GM23338 (cell line): ENCODE results near the gene MZB1. TPM values are rescaled to one million over a fixed set of nuclear protein-coding genes. Genes with fewer than 3 reads are reported as not detected.

Source experiments
- ATAC-seq: fragments of 200-7000 bp; cut with Tn5 transposase; 3 replicates; pipeline ENCODE4 v1.9.1; 2020
- DNase-seq: peaks from one replicate; pipeline ENCODE4 v3.0.0-alpha.2; 2015; ENCODE audit warnings: low spot score
- H2AFZ ChIP-seq: fragments of 200-600 bp; sonication (generic); 2 replicates; pipeline ENCODE4 v1.8.0; 2016; ENCODE audit warnings: antibody characterized with exemption, mild to moderate bottlenecking, moderate library complexity
- H3F3A ChIP-seq: fragments of 200-600 bp; sonication (generic); replicated peaks from 2 replicates; pipeline ENCODE4 v1.8.0; 2017; ENCODE audit warnings: antibody characterized with exemption, mixed run types, low read depth
- H3K27ac ChIP-seq: fragments of 200-600 bp; sonication (generic); 2 replicates; pipeline ENCODE4 v1.6.1; 2016; ENCODE audit warnings: low read depth
- H3K27me3 ChIP-seq: fragments of 200-600 bp; sonication (generic); 2 replicates; pipeline ENCODE4 v1.8.0; 2016; ENCODE audit warnings: mild to moderate bottlenecking, mixed run types, moderate library complexity; ENCODE audit not compliant: insufficient read depth
- H3K36me3 ChIP-seq: fragments of 200-600 bp; sonication (generic); 2 replicates; pipeline ENCODE4 v1.8.0; 2016; ENCODE audit warnings: mild to moderate bottlenecking; ENCODE audit not compliant: insufficient read depth
- H3K4me1 ChIP-seq: fragments of 200-600 bp; sonication (generic); 2 replicates; pipeline ENCODE4 v1.8.0; 2016; ENCODE audit warnings: mild to moderate bottlenecking, moderate library complexity; ENCODE audit not compliant: insufficient read depth
- H3K4me2 ChIP-seq: fragments of 200-600 bp; sonication (generic); 2 replicates; pipeline ENCODE4 v1.7.1; 2017; ENCODE audit warnings: mixed run types
- H3K4me3 ChIP-seq: fragments of 200-600 bp; sonication (generic); 2 replicates; pipeline ENCODE4 v1.6.1; 2016; ENCODE audit warnings: mixed run types
- H3K79me2 ChIP-seq: fragments of 200-600 bp; sonication (generic); replicated peaks from 2 replicates; pipeline ENCODE4 v1.8.0; 2017; ENCODE audit warnings: mild to moderate bottlenecking; ENCODE audit not compliant: insufficient read depth
- H3K9me2 ChIP-seq: fragments of 200-600 bp; sonication (generic); 2 replicates; pipeline ENCODE4 v1.8.0; 2017; ENCODE audit not compliant: insufficient read depth
- H4K20me1 ChIP-seq: fragments of 200-600 bp; sonication (generic); replicated peaks from 2 replicates; pipeline ENCODE4 v1.8.0; 2017; ENCODE audit warnings: mild to moderate bottlenecking; ENCODE audit not compliant: insufficient read depth
- H3K27ac Mint-ChIP-seq: 2 replicates; pipeline ENCODE4 v1.8.0; 2020; ENCODE audit warnings: inconsistent platforms, mild to moderate bottlenecking, moderate library complexity, mixed read lengths
- H3K27me3 Mint-ChIP-seq: 3 replicates; pipeline ENCODE4 v1.8.0; 2022; ENCODE audit warnings: low read depth, mild to moderate bottlenecking, moderate library complexity, mixed read lengths, inconsistent platforms; ENCODE audit not compliant: insufficient read depth, poor library complexity
- H3K36me3 Mint-ChIP-seq: 3 replicates; pipeline ENCODE4 v1.8.0; 2021; ENCODE audit warnings: low read depth, mild to moderate bottlenecking, inconsistent platforms, moderate library complexity, mixed read lengths
- H3K4me1 Mint-ChIP-seq: 3 replicates; pipeline ENCODE4 v1.8.0; 2020; ENCODE audit warnings: mild to moderate bottlenecking, inconsistent platforms, mixed read lengths
- H3K4me3 Mint-ChIP-seq: 3 replicates; pipeline ENCODE4 v1.8.0; 2021; ENCODE audit warnings: moderate library complexity, mild to moderate bottlenecking, inconsistent platforms, mixed read lengths
- H3K9me3 Mint-ChIP-seq: 3 replicates; pipeline ENCODE4 v1.8.0; 2020; ENCODE audit warnings: moderate library complexity, mild to moderate bottlenecking, inconsistent platforms, mixed read lengths
- CREB1 ChIP-seq: fragments of 250-450 bp; sonication (Bioruptor Pico); IDR thresholded peaks from 2 replicates; pipeline ENCODE4 v1.5.0; 2020; ENCODE audit warnings: low read depth, mild to moderate bottlenecking, moderate library complexity
- CTCF ChIP-seq, 2 experiments: fragments of 200-600 bp in 1 of 2; sonication (generic) in 1 of 2; conservative IDR thresholded peaks; 2 replicates each; pipeline versions ENCODE4 v1.5.1 to v1.6.1; 2016 to 2017; ENCODE audit warnings: antibody characterized with exemption in 2 of 2, low read depth in 2 of 2, mild to moderate bottlenecking in 2 of 2, moderate library complexity in 1 of 2
- EZH2 ChIP-seq: fragments of 200-600 bp; sonication (generic); IDR thresholded peaks from one replicate; pipeline ENCODE4 v1.8.0; 2017; ENCODE audit warnings: antibody characterized with exemption, mild to moderate bottlenecking, low read depth; ENCODE audit not compliant: unreplicated experiment
- EZH2phosphoT487 ChIP-seq: fragments of 200-600 bp; sonication (generic); IDR thresholded peaks from one replicate; pipeline ENCODE4 v1.8.1; 2018; ENCODE audit warnings: antibody characterized with exemption; ENCODE audit not compliant: unreplicated experiment
- JUNB ChIP-seq: IDR thresholded peaks from one replicate; pipeline ENCODE4 v1.6.1; 2016; ENCODE audit warnings: antibody characterized with exemption; ENCODE audit not compliant: unreplicated experiment
- NANOG ChIP-seq: IDR thresholded peaks from 2 replicates; pipeline ENCODE4 v1.6.1; 2016; ENCODE audit warnings: antibody characterized with exemption, borderline replicate concordance
- POLR2AphosphoS5 ChIP-seq: IDR thresholded peaks from 2 replicates; pipeline ENCODE4 v1.6.1; 2016; ENCODE audit warnings: antibody characterized with exemption, low read depth
- REST ChIP-seq: IDR thresholded peaks from one replicate; pipeline ENCODE4 v1.6.1; 2018; ENCODE audit warnings: antibody characterized with exemption; ENCODE audit not compliant: unreplicated experiment
- STAT1 ChIP-seq: IDR thresholded peaks from one replicate; pipeline ENCODE4 v1.6.1; 2016; ENCODE audit warnings: antibody characterized with exemption; ENCODE audit not compliant: unreplicated experiment
- ZNF114 ChIP-seq: fragments of 250-450 bp; sonication (Bioruptor Pico); IDR thresholded peaks from 2 replicates; pipeline ENCODE4 v1.5.0; 2020; ENCODE audit warnings: mild to moderate bottlenecking, moderate library complexity
- ZNF331 ChIP-seq: fragments of 250-450 bp; sonication (Bioruptor Pico); IDR thresholded peaks from 2 replicates; pipeline ENCODE4 v1.5.0; 2020; ENCODE audit warnings: low read depth, mild to moderate bottlenecking, moderate library complexity
- ZNF462 ChIP-seq: fragments of 250-450 bp; sonication (Bioruptor Pico); IDR thresholded peaks from 2 replicates; pipeline ENCODE4 v1.5.0; 2020; ENCODE audit warnings: mild to moderate bottlenecking, moderate library complexity
- polyA plus RNA-seq: library from polyadenylated mRNA; unstranded; fragments of >200 nt; fragmentation: Nextera tagmentation; extraction: Ambion mirVana; gene quantifications from 2 replicates; pipeline ENCODE4 v1.2.1, GENCODE V29; 2016
- total RNA-seq: library from RNA; depleted of rRNA; stranded (reverse); fragments of >200 nt; shearing (Covaris generic); gene quantifications from 2 replicates; pipeline ENCODE4 v1.2.3, GENCODE V29; 2014
- TF ChIP-seq, protein P1 (sequence below): IDR thresholded peaks from 2 replicates; pipeline ENCODE4 v1.6.1; 2016; ENCODE audit warnings: antibody characterized with exemption

MZB1 gene
- total and polyA plus RNA-seq, 2 experiments from 2014 or later, result 0.52 to 1.6 TPM

DNA sequence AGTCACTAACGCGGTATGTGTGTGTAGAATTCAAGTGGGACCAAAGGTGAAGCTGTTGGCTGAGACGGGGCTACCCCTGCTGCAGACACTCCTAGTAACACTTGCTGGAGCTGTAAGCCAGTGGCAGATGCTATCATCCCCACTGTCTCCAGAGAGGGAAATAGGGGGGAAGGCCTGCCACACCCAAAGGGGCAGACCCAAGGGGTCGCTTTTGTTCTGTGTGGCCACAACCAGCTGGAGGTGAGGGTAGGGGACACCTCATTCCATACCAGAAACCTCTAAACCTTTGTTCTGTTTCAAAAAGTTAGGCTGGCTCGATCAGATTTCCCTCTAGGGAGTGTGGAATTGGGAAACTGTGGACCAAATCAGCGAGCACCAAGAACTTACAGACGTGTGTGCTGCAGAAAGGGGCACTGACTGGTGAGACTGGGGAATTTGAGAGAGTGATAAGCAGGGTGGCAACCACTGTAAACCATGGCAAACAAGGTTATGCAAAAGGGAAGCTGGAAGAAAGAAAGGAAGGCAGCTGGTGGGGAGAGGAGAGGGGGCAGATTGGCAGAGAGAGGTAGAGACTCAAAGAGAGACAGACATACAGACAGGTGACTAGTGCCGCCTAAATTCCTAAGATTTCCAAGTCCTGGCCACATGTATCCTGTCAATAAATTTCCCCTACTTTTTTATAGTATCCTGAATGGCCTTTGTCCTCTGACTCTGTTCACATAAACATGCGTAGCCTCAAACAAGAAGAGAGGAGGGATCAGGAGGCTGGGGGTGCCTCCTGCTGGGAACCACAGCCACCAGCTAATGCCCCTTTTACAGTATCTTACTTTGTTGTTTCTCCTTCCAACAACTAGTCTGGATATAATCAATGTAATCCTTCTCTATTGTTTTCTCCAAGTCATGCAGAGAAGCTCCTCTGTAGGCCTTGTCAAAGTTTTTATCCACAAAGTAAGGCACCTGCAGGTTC is 29.8 kb upstream of the MZB1 start:
- ATAC-seq, result peak; percentile 39
- H3K36me3 ChIP-seq, result peaks cover 4% of the 10 kb centered on the region; the same call in 1 of the 2 replicates
- no peaks in the 10 kb centered on the region for H3K9me2 ChIP-seq
- peaks cover 3% of the 10 kb centered on the region; the same call in 1 of the 2 replicates for H3F3A ChIP-seq
- no peak overlapping the region for H2AFZ ChIP-seq
- Mint-ChIP-seq H3K27ac (no peak overlapping the region), H3K36me3 (peaks cover 32% of the 10 kb centered on the region; the same call in 2 of the 3 replicates), H3K4me3 (no peak overlapping the region), H3K4me1 (peaks cover 15% of the 10 kb centered on the region), H3K27me3 (peaks cover 2% of the 10 kb centered on the region), H3K9me3 (no peaks in the 10 kb centered on the region)
- no peaks in the 10 kb centered on the region for H3K79me2 ChIP-seq
- H3K27ac ChIP-seq, result no peak overlapping the region
- no peaks in the 10 kb centered on the region for H3K27me3 ChIP-seq
- H3K4me2 ChIP-seq, result no peak overlapping the region
- DNase-seq, result no peak
- TF ChIP-seq EZH2, result no peak
- TF ChIP-seq STAT1, result no peak
- no peak for TF ChIP-seq NANOG
- TF ChIP-seq CTCF (conservative IDR thresholded peaks at IDR 0.05; ENCODE audit: low read depth in 2 of 2), result no peak; a peak in 1 of 4 replicates
- TF ChIP-seq POLR2AphosphoS5, result no peak
- TF ChIP-seq ZNF114 (CRISPR knock-in tag), result no peak
- no peak for TF ChIP-seq ZNF331 (CRISPR knock-in tag)
- TF ChIP-seq, protein P1, sequence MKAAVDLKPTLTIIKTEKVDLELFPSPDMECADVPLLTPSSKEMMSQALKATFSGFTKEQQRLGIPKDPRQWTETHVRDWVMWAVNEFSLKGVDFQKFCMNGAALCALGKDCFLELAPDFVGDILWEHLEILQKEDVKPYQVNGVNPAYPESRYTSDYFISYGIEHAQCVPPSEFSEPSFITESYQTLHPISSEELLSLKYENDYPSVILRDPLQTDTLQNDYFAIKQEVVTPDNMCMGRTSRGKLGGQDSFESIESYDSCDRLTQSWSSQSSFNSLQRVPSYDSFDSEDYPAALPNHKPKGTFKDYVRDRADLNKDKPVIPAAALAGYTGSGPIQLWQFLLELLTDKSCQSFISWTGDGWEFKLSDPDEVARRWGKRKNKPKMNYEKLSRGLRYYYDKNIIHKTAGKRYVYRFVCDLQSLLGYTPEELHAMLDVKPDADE, result no peak
- TF ChIP-seq JUNB, result no peak
- no peak for TF ChIP-seq REST
- TF ChIP-seq EZH2phosphoT487, result no peak
- no peak for TF ChIP-seq ZNF462 (CRISPR knock-in tag)
- no peak for TF ChIP-seq CREB1 (CRISPR knock-in tag)
- no peaks in the 10 kb centered on the region for H4K20me1 ChIP-seq
- no peak overlapping the region for H3K4me3 ChIP-seq
- no peaks in the 10 kb centered on the region for H3K4me1 ChIP-seq
